GM19438 (cell line): ENCODE data around the gene COQ9.
A peak's percentile ranks its signal among the peaks of the same experiment; 100 is the strongest.
"Not testable (repeated sequence)": the region's sequence is repeated elsewhere in the genome, so short reads cannot be mapped to it uniquely, and the experiment has no call there.

ENCODE experiments used
- ATAC-seq: cut with Tn5 transposase; IDR thresholded peaks from one replicate; pipeline ENCODE4 v1.9.1; 2021; ENCODE audit warnings: low read depth; ENCODE audit not compliant: unreplicated experiment

The COQ9 gene

DNA sequence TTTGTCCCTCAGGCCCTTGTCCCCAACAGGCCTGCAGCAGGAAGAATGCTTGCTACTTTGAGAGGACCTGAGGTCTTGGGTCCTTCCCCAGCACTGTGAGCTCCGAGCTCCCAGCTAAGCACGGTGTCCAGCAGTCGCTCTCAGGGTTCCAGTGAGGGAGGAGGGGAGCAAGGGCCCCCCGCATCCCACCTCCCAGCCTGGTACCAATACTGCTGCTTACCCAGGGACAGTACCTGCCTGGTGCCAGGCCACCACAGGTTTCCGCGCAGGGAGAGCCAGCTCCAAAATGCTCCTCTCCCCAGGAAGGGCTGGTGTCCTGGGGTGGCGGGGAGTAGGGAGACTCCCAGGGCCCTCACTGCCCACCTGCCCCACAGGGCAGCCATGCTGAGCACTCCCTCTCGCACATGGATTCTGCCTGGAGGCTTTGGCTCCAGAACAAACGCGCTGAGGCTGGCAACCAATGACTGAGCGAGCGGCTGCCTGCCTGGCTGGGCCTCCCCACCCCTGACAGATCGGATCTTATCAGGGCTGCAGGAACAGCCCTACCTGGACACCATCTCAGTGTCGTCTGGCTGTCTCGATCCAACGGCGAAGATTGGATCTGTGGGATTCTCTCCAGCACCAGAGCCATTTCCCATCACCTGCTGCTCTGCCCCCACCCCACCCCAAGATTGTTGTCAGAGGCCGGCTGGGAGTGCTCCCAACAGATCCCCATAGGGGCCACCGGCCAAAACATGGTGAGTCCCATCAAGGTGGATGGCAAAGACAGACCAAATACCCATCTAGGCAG lies 36.6 kb downstream of the COQ9 start:
- no peak for ATAC-seq

GRCh38 chr16:57484515-57485005 lies 37.3 kb downstream of the COQ9 start:
- ATAC-seq = no peak

GRCh38 chr16:57485091-57485915 lies 38.0 kb downstream of the COQ9 start:
- no peak for ATAC-seq

DNA sequence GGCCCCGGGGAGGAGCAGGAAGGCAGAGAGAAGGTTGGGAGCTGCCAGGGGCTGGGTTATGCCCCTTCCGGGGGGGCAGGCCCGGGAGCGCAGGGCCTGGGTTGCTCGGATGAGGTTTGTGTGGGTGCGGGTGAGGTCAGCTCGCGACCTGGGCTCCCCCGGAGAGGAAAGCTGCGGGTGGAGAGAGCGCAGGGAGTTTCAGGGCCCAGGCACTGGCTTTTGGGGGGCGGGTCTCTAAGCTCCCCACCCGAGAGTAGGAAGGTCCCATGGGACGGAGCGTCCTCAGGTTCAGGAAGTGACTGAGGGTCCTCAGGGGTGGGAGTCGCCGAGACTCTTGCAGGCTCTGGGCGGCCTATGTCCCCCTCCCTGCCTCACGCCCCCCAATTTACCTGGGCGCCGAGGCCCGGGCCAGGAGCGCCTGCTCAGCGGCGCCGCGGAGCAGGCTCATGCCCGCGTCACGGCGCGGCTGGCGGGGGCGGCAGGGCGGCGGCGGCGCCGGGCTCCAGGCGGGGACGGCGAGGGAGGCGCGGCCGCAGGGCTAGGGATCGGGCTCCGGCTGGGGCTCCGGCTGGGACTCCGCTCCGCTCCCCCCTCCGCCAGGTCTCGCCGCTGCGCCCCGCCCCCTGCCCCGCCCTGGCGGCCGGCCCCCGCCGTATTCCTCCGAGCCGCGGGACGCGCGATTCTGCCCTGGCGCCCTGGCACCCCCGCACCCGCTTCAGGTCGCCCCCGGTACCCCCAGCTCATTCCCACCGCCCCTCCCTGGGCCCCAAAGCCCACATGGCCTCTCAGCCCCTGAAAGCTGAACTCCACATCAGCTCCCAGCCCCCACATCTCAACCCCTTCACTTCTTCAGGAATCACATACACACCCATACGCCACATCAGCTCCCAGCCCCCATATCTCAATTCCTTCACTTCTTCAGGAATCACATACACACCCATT lies 38.9 kb downstream of the COQ9 start, which contains the start of gene DOK4:
TSS of gene DOK4 (minus strand) at position 578 of the 942 bp plus-strand sequence. CDS start 6,986 bp downstream, outside the sequence.
- ATAC-seq = peak; percentile 92

DNA sequence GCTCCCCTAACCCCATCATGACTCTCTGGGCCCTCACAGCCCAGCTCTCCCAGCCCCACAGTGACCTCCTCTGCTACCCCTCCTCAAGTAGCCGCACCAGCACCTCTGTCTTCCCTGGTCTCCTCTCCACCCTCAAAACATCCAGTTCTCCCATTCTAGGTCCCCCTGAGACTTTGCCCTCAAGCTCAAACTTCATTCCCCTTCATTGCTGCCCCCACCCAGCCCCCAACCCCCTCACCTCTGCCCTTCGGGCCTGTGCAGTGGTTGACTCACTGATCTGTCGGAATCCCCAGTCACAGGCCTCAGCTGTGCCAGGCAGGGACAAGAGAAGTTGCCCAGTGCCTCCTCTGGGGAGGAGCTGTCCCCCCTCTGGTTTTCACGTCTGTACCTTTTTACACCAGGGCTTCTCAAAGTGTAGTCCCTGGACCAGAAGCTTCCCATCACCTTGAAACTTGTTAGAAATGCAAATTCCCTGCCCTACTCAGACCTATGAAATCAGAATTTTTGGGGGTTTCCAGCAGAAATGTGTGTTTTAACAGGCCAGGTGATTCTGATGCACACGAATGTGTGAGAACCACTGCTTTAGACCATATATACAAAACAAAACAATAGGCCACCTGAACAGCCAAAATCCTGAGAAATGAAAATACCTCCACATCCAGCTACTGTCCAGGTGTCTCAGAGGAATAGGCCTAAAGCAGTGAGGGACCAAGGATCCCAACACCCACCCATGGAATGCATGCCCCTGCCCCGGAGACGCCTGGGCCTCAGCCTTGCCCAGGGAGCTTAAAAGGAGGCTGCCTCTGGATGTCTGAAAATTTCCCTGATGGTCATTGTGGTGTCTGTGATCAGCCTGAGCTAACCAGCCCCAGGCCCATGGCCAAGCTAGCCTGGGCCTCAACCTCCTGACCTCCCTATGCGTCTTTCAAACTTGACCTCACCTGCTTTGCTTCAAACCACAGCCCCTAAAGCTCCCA lies 39.9 kb downstream of the COQ9 start:
- ATAC-seq = no peak

DNA sequence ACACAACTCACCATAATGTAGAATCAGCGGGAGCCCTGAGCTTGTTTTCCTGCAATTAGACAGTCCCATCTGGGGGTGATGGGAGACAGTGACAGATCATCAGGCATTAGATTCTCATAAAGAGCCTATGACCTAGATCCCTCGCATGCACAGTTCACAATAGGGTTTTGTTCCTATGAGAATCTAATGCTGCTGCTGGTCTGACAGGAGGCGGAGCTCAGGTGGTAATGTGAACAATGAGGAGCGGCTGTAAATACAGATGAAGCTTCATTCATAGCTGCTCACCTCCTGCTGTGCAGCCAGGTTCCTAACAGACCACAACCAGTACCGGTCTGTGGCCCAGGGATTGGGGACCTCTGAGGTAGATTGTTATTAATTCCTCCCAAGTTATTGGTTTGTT lies 42.0 kb downstream of the COQ9 start:
- ATAC-seq = no peak

- no peak for ATAC-seq
These were observed 46.5 kb downstream of the COQ9 start for GRCh38 chr16:57493767-57494166.

DNA sequence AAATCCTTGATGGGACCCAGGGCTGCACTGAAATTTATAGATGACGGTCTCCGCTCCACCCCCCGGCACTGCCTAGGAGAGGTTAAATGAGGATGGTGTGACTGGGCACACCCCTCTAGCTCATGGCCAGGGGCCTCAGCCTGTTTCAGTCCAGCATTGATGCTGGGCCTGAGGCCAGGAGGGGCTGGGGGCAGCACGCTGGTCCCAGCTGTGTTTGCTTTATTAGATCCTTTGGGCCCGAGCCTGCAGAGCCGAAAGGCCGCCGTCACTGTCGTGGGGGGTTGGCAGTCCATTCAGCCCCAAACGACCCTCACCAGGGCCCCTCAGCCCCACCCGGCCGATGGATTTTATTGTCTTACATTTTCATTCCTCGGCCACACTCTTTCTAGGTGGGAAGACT lies 49.8 kb downstream of the COQ9 start:
- ATAC-seq = no peak

DNA sequence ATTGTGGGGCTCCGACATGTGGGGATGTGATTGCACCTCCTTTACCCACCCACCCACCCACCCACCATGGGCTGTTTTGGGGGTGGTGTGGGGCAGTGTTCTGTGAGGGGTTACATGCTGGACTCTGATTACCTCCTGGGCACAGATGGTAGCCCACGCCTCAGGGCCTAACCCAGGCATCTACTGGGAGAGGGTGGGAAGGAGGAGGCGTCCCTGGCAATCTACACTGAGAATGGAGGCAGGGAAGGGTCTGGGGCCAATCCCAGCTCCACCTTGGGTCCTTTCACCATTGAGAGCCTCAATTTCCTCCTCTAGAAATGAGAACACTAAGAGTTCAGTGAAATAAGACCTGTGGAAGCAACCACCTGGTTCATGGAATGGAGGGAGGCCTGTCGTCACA lies 50.8 kb downstream of the COQ9 start:
- ATAC-seq = no peak

DNA sequence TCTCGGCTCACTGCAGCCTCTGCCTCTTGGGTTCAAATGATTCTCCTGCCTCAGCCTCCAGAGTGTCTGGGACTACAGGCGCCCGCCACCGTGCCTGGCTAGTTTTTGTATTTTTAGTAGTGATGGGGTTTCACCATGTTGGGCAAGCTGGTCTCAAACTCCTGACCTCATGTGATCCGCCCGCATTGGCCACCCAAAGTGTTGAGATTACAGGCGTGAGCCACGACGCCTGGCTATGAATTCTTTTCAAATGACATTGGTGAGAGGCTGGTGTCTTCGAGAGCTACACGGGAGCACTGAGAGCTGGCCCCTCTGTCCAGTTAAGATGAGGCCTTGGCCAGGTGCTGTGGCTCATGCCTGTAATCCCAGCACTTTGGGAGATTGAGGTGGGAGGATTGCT lies 52.7 kb downstream of the COQ9 start:
- ATAC-seq = not testable (repeated sequence)

DNA sequence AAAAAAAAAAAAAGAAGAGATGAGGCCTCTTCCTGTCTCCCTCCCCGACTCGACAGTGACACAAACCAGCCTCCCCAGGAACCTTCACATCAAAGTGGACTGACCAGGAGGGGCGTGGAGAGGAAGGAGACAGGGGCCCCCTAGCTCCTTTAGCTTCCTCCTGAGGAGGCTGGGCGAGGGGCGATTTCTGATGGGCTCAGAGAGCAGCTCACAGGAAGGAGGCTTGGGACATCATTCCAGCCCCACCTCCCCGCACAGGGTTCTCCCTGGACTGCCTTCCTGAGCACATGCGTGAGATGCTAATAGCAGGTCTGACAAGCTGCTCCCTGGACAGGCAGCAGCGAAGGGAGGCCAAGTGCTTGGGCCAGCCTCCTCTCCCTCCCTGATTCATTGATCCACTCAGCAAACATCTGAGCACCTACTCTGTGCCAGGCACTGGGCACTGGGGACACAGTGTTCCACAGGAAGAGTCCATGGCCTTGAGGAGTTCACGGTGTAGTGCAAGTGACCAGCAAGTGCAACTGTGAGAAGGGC lies 53.4 kb downstream of the COQ9 start:
- ATAC-seq = no peak

DNA sequence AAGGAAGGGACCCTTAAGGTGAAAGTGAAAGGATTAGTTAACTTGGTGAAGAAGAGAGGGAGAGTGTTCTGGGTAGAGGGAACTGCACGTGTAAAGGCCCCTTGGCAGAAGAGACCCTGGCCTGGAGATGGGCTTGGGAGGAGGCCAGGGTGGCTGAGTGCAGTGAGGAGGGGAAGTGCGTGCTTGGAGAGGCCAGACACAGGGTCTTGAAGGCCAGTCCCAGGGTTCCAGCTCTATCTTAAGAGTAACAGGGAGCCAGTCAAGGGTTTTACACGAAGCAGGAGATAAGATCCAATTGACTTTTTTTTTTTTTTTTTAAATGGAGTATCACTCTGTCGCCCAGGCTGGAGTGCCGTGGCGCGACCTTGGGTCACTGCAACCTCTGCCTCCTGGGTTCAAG lies 54.2 kb downstream of the COQ9 start:
- no peak for ATAC-seq

GRCh38 chr16:57502048-57502775 lies 54.9 kb downstream of the COQ9 start:
- ATAC-seq = no peak

- ATAC-seq = no peak
These were observed 56.1 kb downstream of the COQ9 start for GRCh38 chr16:57503366-57503765.

DNA sequence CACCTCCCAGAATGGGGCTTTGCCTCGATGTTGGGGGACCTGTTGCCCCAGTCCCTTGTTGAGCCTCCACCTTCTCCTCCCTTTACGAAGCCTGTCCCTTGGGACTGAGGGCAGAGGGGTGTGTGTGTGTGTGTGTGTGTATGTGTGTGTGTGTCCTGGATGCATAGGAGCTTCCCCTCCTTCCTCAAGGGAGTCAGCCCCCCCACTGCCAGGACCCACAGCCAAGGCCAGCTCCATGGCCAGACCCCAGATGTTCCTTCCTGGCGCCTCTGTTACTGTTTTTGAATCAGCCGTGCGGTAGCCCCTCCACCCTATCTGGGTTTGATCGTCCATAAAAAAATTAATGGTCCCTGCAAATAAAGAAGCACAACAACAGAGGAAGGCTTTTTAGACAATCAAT lies 56.7 kb downstream of the COQ9 start:
- no peak for ATAC-seq

DNA sequence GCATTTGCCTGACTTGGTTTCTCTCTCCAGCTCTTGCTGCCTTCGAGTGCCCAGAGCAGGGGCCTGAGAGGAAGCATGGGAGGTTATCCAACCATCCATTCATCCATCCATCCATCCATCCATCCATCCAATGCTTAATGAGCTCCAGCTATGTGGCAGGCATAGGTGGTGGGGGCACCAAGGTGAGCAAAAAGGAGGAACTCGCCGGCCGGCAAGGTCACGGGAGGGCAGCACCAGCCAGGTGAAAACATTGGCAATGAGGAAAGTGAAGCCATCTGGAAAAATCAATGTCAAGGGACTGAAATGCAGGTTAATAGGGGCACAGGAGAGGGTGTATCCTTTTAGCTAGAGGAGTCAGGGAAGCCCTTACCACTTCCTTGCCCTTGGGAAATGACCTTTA lies 57.2 kb downstream of the COQ9 start:
- ATAC-seq = no peak

- ATAC-seq = no peak
These were observed 57.9 kb downstream of the COQ9 start for GRCh38 chr16:57505169-57505568.
